PC-9 (cell line): Measurements from ENCODE around the gene SH3RF3. TPM values are rescaled to one million over a fixed set of nuclear protein-coding genes. Genes with fewer than 3 reads are reported as not detected.

Experiments
- BruUV-seq: library from RNA; stranded (reverse); fragments of 400-500 nt; replicated peaks from 2 replicates; lab custom pipeline; 2021; lab: Mats Ljungman, UMichigan
- CTCF ChIA-PET: fragments of 300-600 bp; sonication (Branson Sonifier 250); formaldehyde crosslinking; loops from one replicate; lab custom pipeline; 2022; ENCODE audit warnings: antibody characterized with exemption; lab: Charles Lee
- POLR2A ChIA-PET: fragments of 300-600 bp; sonication (Branson Sonifier 250); formaldehyde crosslinking; loops from one replicate; lab custom pipeline; 2022; ENCODE audit warnings: antibody characterized with exemption; ENCODE audit not compliant: unreplicated experiment; lab: Charles Lee
- DNase-seq, 2 experiments: peaks; one replicate each; pipeline versions ENCODE4 v3.0.0 to v3.0.0-alpha.2; 2015 to 2022; ENCODE audit warnings: mixed read lengths in 1 of 2
- H2AFZ ChIP-seq: fragments of 200-600 bp; sonication (generic); 2 replicates; pipeline ENCODE4 v1.8.1; 2017; ENCODE audit warnings: antibody characterized with exemption
- H3F3A ChIP-seq: fragments of 200-600 bp; sonication (generic); 2 replicates; pipeline ENCODE4 v1.8.1; 2017; ENCODE audit warnings: antibody characterized with exemption, mild to moderate bottlenecking, low read depth; ENCODE audit not compliant: insufficient read depth
- H3K27ac ChIP-seq: fragments of 200-600 bp; sonication (generic); 2 replicates; pipeline ENCODE4 v1.6.1; 2016; ENCODE audit warnings: mixed run types
- H3K27me3 ChIP-seq: fragments of 200-600 bp; sonication (generic); 2 replicates; pipeline ENCODE4 v1.6.1; 2016; ENCODE audit warnings: low read depth, mixed run types; ENCODE audit not compliant: insufficient read depth
- H3K36me3 ChIP-seq: fragments of 200-600 bp; sonication (generic); 2 replicates; pipeline ENCODE4 v1.6.1; 2016; ENCODE audit warnings: low read depth, mixed run types
- H3K4me1 ChIP-seq: fragments of 200-600 bp; sonication (generic); replicated peaks from 2 replicates; pipeline ENCODE4 v1.6.1; 2016; ENCODE audit warnings: mixed run types; ENCODE audit not compliant: insufficient read depth
- H3K4me2 ChIP-seq: fragments of 200-600 bp; sonication (generic); 2 replicates; pipeline ENCODE4 v1.6.1; 2017; ENCODE audit warnings: mixed run types
- H3K4me3 ChIP-seq: fragments of 200-600 bp; sonication (generic); 2 replicates; pipeline ENCODE4 v1.6.1; 2016; ENCODE audit warnings: mixed run types
- H3K79me2 ChIP-seq: fragments of 200-600 bp; sonication (generic); 2 replicates; pipeline ENCODE4 v1.6.1; 2017; ENCODE audit warnings: low read depth, mixed run types
- H3K9me2 ChIP-seq: fragments of 200-600 bp; sonication (generic); 2 replicates; pipeline ENCODE4 v1.8.1; 2017; ENCODE audit warnings: mild to moderate bottlenecking; ENCODE audit not compliant: insufficient read depth
- H3K9me3 ChIP-seq: fragments of 200-600 bp; sonication (generic); 2 replicates; pipeline ENCODE4 v1.8.1; 2016; ENCODE audit warnings: low read depth; ENCODE audit not compliant: insufficient read depth
- H4K20me1 ChIP-seq: fragments of 200-600 bp; sonication (generic); 2 replicates; pipeline ENCODE4 v1.8.1; 2017; ENCODE audit not compliant: insufficient read depth
- CTCF ChIP-seq: fragments of 200-600 bp; sonication (generic); conservative IDR thresholded peaks from 2 replicates; pipeline ENCODE4 v1.6.1; 2017; ENCODE audit warnings: mixed run types, antibody characterized with exemption, mild to moderate bottlenecking, moderate library complexity
- EZH2 ChIP-seq: fragments of 200-600 bp; sonication (generic); IDR thresholded peaks from 2 replicates; pipeline ENCODE4 v1.8.0; 2017; ENCODE audit warnings: antibody characterized with exemption, low read depth
- intact Hi-C: fragments of 100-400 bp; cut with micrococcal nuclease; formaldehyde crosslinking; loops from one replicate; pipeline ENCODE4 v1.10.0; 2022; ENCODE audit not compliant: unreplicated experiment
- total RNA-seq: library from RNA; stranded (reverse); gene quantifications from 2 replicates; pipeline ENCODE4 v1.2.3, GENCODE V29; 2021

The SH3RF3 gene
- total RNA-seq, 1 experiment from 2014 or later, result 6.1 TPM

DNA sequence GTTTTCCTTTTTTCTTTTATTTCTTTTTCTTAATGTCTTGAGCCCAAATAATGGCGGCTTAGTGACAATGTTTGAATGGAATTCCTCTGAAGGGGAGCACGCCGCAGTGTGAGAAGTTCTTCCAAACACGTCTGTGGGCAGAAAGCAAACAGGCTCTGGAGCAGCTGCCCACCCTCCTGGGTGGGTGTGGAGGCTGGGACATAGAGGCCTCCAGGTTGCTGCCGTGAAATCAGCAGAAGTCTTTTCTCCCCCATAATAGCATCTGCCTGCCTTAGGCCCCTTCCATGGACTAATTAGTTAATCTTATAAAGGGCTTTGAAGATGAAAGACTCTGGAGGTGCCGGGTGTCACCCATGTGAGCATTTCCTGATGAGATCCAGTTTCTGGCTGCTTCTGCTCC lies 213.9 kb downstream of the SH3RF3 start:
- no peak overlapping the region for H3K4me3 ChIP-seq
- ChIA-PET POLR2A (no interaction called here), CTCF (no interaction called here)
- H3K27me3 ChIP-seq, result no peaks in the 10 kb centered on the region
- H2AFZ ChIP-seq, result no peak overlapping the region
- H3K4me1 ChIP-seq, result peaks cover 34% of the 10 kb centered on the region
- intact Hi-C loops, result no loop called here
- no peaks in the 10 kb centered on the region for H3K9me2 ChIP-seq
- TF ChIP-seq EZH2 (no peak), CTCF (no peak)
- no peak overlapping the region for H3K4me2 ChIP-seq
- H3K9me3 ChIP-seq, result no peaks in the 10 kb centered on the region
- no peaks in the 10 kb centered on the region for H3K36me3 ChIP-seq
- 0 out of 2 replicates have a peak, but pooled peaks cover 5% of the 10 kb centered on the region for H4K20me1 ChIP-seq
- no TSS peak for BruUV-seq
- peaks cover 17% of the 10 kb centered on the region for H3F3A ChIP-seq
- H3K79me2 ChIP-seq, result peaks cover 6% of the 10 kb centered on the region; the same call in 1 of the 2 replicates
- DNase-seq, result no peak
- no peak overlapping the region for H3K27ac ChIP-seq

GRCh38 chr2:109343460-109343859 lies 214.5 kb downstream of the SH3RF3 start:
- TF ChIP-seq EZH2 (no peak), CTCF (no peak)
- no peak overlapping the region for H3K27ac ChIP-seq
- no TSS peak for BruUV-seq
- 0 out of 2 replicates have a peak, but pooled peaks cover 5% of the 10 kb centered on the region for H4K20me1 ChIP-seq
- H3K36me3 ChIP-seq, result no peaks in the 10 kb centered on the region
- H3K4me1 ChIP-seq, result peaks cover 34% of the 10 kb centered on the region
- H3K9me2 ChIP-seq, result no peaks in the 10 kb centered on the region
- intact Hi-C loops, result no loop called here
- POLR2A ChIA-PET, result no interaction called here
- peaks cover 17% of the 10 kb centered on the region for H3F3A ChIP-seq
- no peaks in the 10 kb centered on the region for H3K9me3 ChIP-seq
- no peak overlapping the region for H3K4me3 ChIP-seq
- CTCF ChIA-PET, result no interaction called here
- H3K4me2 ChIP-seq, result no peak overlapping the region
- H3K79me2 ChIP-seq, result peaks cover 6% of the 10 kb centered on the region; the same call in 1 of the 2 replicates
- H2AFZ ChIP-seq, result no peak overlapping the region
- no peaks in the 10 kb centered on the region for H3K27me3 ChIP-seq
- DNase-seq, result no peak

DNA sequence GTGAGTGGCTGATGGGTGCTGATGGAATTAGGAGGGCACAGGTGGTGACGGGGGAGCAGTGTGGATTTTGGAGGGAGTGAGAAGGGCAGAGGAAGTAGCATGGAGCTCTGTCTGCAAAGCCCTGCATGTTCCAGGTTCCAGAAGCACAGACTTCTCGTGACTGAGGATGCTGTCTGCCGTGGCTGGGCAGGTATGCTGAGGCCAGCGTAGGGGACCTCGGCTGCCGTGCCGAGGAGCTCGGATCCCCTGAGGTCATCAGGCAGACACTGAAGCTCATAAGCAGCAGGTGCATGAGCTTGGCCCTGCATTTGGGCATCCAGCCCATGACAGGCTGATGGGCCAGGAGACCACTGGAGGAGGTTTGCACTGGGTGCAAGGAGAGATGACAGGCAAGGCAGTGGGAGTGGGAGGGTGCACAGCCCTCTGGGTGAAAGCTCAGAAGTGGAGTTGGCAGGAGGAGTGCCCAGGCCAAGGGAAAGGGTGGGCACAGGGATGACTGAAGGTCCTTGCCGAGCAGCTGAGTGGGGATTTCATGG lies 215.3 kb downstream of the SH3RF3 start:
- no peak for DNase-seq
- Histone ChIP-seq H3K27me3 (no peaks in the 10 kb centered on the region), H3K4me2 (no peak overlapping the region), H2AFZ (no peak overlapping the region), H3F3A (peaks cover 17% of the 10 kb centered on the region), H3K36me3 (no peaks in the 10 kb centered on the region), H3K79me2 (peaks cover 6% of the 10 kb centered on the region; the same call in 1 of the 2 replicates), H3K9me2 (no peaks in the 10 kb centered on the region), H3K9me3 (no peaks in the 10 kb centered on the region), H3K4me1 (peaks cover 30% of the 10 kb centered on the region), H3K27ac (no peak overlapping the region), H4K20me1 (0 out of 2 replicates have a peak, but pooled peaks cover 5% of the 10 kb centered on the region), H3K4me3 (no peak overlapping the region)
- no peak for TF ChIP-seq EZH2
- TF ChIP-seq CTCF, result no peak
- BruUV-seq, result no TSS peak
- ChIA-PET CTCF (no interaction called here), POLR2A (no interaction called here)
- intact Hi-C loops, result no loop called here
